ENCODE results near the gene CACNA1C. TPM values are rescaled to one million over a fixed set of nuclear protein-coding genes. Genes with fewer than 3 reads are reported as not detected.

Gene CACNA1C
- total RNA-seq, 6 donors from 2014 or later: 5.2 to 45.1 (median 8.8) TPM

GRCh38 chr12:2457215-2457932 is 404.6 kb downstream of the CACNA1C start:
- H3K4me1 ChIP-seq: peaks cover 0 to 16% (median 5%) of the 10 kb centered on the region in 4 donors
- TF ChIP-seq POLR2A (IDR thresholded peaks at IDR 0.05): no peak
- no peak for TF ChIP-seq CTCF (IDR thresholded peaks at IDR 0.05)
- TF ChIP-seq POLR2AphosphoS5 (IDR thresholded peaks at IDR 0.05): no peak
- no peak for TF ChIP-seq EP300 (IDR thresholded peaks at IDR 0.05)
- 86 to 87% methylated on average over 22 to 23 of the region's 23 CpGs for WGBS, 2 donors
- ATAC-seq (ENCODE audit: low FRiP score in 2 of 2) (no peak), DNase-seq (no peak)
- H3K36me3 ChIP-seq: no peaks in the 10 kb centered on the region
- no peaks in the 10 kb centered on the region for H3K27me3 ChIP-seq
- H3K9me3 ChIP-seq: no peaks in the 10 kb centered on the region
- no peak overlapping the region for H3K4me3 ChIP-seq
- peak overlapping the region in 1 of 4 donors; percentile 19 for H3K27ac ChIP-seq

- TF ChIP-seq POLR2A (IDR thresholded peaks at IDR 0.05): no peak
- TF ChIP-seq CTCF (IDR thresholded peaks at IDR 0.05): no peak
- TF ChIP-seq EP300 (IDR thresholded peaks at IDR 0.05): no peak
- TF ChIP-seq POLR2AphosphoS5 (IDR thresholded peaks at IDR 0.05): no peak
- no peak overlapping the region for H3K27ac ChIP-seq
- no peak for ATAC-seq (ENCODE audit: low FRiP score in 2 of 2)
These were observed 405.2 kb downstream of the CACNA1C start for GRCh38 chr12:2457933-2458414.

DNA sequence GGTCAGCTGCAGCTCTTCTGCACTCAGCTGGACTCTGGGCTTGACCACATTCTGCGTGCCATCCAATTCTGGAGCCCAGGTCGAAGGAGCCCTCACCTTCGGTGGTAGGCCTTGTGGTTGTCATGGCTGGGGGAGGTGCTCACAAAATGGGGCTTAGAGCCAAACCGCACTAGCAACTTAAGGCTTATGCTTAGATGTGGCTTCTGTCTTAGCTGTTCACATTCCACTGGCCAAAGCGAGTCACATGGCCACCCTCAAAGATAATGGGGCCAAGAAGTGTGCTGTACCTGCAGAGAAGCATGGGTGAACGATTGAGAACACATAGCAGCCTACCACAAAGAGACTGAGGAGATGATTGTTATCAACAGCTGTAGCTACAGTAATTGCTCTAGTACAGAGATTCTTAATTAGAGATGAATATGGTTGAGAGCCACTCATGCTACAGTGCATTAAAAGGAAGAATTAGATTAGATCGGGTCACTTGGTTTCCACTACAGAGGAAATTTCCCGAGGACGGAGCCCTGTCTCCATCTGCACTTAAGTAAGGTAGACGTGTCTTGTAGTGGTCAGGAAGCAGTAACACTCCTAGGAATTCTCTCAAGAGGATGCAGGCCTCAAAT is 407.4 kb downstream of the CACNA1C start:
- Histone ChIP-seq H3K27ac (no peak overlapping the region), H3K27me3 (no peaks in the 10 kb centered on the region), H3K4me3 (no peak overlapping the region), H3K4me1 (peaks cover 0 to 16% (median 5%) of the 10 kb centered on the region in 4 donors), H3K36me3 (no peaks in the 10 kb centered on the region), H3K9me3 (no peaks in the 10 kb centered on the region)
- no peak for ATAC-seq (ENCODE audit: low FRiP score in 2 of 2)
- WGBS, 2 donors: 89 to 95% methylated on average over 8 to 10 of the region's 10 CpGs
- TF ChIP-seq POLR2A (IDR thresholded peaks at IDR 0.05): no peak
- TF ChIP-seq EP300 (IDR thresholded peaks at IDR 0.05): no peak
- no peak for TF ChIP-seq CTCF (IDR thresholded peaks at IDR 0.05)
- TF ChIP-seq POLR2AphosphoS5 (IDR thresholded peaks at IDR 0.05): no peak
- no peak for DNase-seq

More at GRCh38 chr12:2457933-2458414, 405.2 kb downstream of the CACNA1C start:
- 71 to 78% methylated on average over 4 of the region's 4 CpGs for WGBS, 2 donors
- peaks cover 0 to 16% (median 5%) of the 10 kb centered on the region in 4 donors for H3K4me1 ChIP-seq
- no peaks in the 10 kb centered on the region for H3K9me3 ChIP-seq
- H3K27me3 ChIP-seq: no peaks in the 10 kb centered on the region
- no peaks in the 10 kb centered on the region for H3K36me3 ChIP-seq
- no peak overlapping the region for H3K4me3 ChIP-seq
- no peak for DNase-seq

- Histone ChIP-seq H3K4me3 (no peak overlapping the region), H3K9me3 (no peaks in the 10 kb centered on the region), H3K27me3 (no peaks in the 10 kb centered on the region), H3K36me3 (no peaks in the 10 kb centered on the region), H3K4me1 (peaks cover 0 to 16% (median 5%) of the 10 kb centered on the region in 4 donors), H3K27ac (no peak overlapping the region)
- 94 to 95% methylated on average over 4 of the region's 4 CpGs for WGBS, 2 donors
- TF ChIP-seq CTCF (IDR thresholded peaks at IDR 0.05) (no peak), POLR2A (IDR thresholded peaks at IDR 0.05) (no peak), POLR2AphosphoS5 (IDR thresholded peaks at IDR 0.05) (no peak), EP300 (IDR thresholded peaks at IDR 0.05) (no peak)
- ATAC-seq (ENCODE audit: low FRiP score in 2 of 2) (no peak), DNase-seq (no peak)
These were observed 408.3 kb downstream of the CACNA1C start for GRCh38 chr12:2461046-2461445.

All from upper lobe of left lung (tissue), 6 donors.